Stimulated activated naive B cell treated with anti-CD40 and anti-IgM and Interleukin-4, amounts not matched to agents 10 μg/mL and 1 μg/mL and 100 μg/mL, for 72 hours (primary cell): ENCODE results near the gene PLEKHG4B.
"Not testable (repeated sequence)": the region's sequence is repeated elsewhere in the genome, so short reads cannot be mapped to it uniquely, and the experiment has no call there.

ENCODE experiments used
- ATAC-seq, 2 donors: fragments of 150-1000 bp; cut with Tn5 transposase; replicated peaks; 2 replicates each; pipeline ENCODE4 v1.10.0; 2021; ENCODE audit warnings: moderate library complexity in 1 of 2
- DNase-seq: peaks from one replicate; pipeline ENCODE4 v3.0.0; 2021
- H3K27ac Mint-ChIP-seq: one replicate; pipeline ENCODE4 v1.8.0; 2022; ENCODE audit warnings: mild to moderate bottlenecking, mixed read lengths
- H3K27me3 Mint-ChIP-seq, 2 donors: one replicate each; pipeline ENCODE4 v1.8.0; 2022; ENCODE audit warnings: mixed read lengths in 2 of 2
- H3K36me3 Mint-ChIP-seq, 2 donors: one replicate each; pipeline ENCODE4 v1.8.0; 2022; ENCODE audit warnings: mixed read lengths in 2 of 2, mild to moderate bottlenecking in 1 of 2
- H3K4me1 Mint-ChIP-seq, 2 donors: one replicate each; pipeline ENCODE4 v1.8.0; 2022; ENCODE audit warnings: mixed read lengths in 2 of 2, mild to moderate bottlenecking in 1 of 2
- H3K4me3 Mint-ChIP-seq, 2 donors: one replicate each; pipeline ENCODE4 v1.8.0; 2022; ENCODE audit warnings: mild to moderate bottlenecking in 2 of 2, mixed read lengths in 2 of 2, moderate library complexity in 1 of 2
- H3K9me3 Mint-ChIP-seq, 2 donors: one replicate each; pipeline ENCODE4 v1.8.0; 2022; ENCODE audit warnings: mixed read lengths in 2 of 2, mild to moderate bottlenecking in 1 of 2

The PLEKHG4B gene

GRCh38 chr5:70440-70839 lies 21.5 kb upstream of the PLEKHG4B start:
- peaks cover 6 to 10% of the 10 kb centered on the region in 2 donors for H3K9me3 Mint-ChIP-seq
- no peaks in the 10 kb centered on the region for H3K4me1 Mint-ChIP-seq
- DNase-seq = no peak
- ATAC-seq = no peak
- H3K27ac Mint-ChIP-seq = no peak overlapping the region
- H3K27me3 Mint-ChIP-seq = peaks cover 43 to 55% of the 10 kb centered on the region in 2 donors
- H3K36me3 Mint-ChIP-seq = no peaks in the 10 kb centered on the region
- no peak overlapping the region for H3K4me3 Mint-ChIP-seq

DNA sequence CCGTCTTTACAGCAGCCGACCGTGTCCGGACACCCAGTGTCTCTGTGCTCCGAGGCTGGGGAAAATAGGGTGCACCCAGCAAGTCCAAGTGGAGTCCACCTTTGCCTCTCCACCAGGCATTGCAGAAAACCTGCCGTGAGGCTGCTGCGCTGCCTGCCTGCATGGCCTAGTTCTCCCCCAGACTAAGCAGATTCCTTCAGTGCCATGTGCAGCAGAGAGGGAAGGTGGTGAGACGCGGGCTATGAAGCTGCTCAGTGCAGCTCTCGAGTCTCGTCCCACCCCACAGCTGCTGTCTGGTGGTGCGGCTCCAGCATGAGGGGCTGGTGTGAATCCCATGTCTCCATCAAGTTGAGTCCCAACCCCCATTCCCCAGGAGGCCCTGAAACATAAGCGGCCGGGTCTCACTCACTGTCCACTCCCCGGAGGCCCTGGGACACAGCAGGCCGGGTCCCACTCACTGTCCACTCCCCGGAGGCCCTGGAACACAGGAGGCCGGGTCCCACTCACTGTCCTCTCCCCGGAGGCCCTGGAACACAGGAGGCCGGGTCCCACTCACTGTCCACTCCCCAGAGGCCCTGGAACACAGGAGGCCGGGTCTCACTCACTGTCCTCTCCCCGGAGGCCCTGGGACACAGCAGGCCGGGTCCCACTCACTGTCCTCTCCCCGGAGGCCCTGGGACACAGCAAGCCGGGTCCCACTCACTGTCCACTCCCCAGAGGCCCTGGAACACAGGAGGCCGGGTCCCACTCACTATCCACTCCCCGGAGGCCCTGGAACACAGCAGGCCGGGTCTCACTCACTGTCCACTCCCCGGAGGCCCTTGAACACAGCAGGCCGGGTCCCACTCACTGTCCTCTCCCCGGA lies 19.4 kb upstream of the PLEKHG4B start:
- not testable (repeated sequence) for H3K4me3 Mint-ChIP-seq, H3K36me3 Mint-ChIP-seq, ATAC-seq, H3K4me1 Mint-ChIP-seq, H3K9me3 Mint-ChIP-seq, H3K27ac Mint-ChIP-seq, DNase-seq
- peaks cover 32 to 50% of the 10 kb centered on the region in 2 donors for H3K27me3 Mint-ChIP-seq

DNA sequence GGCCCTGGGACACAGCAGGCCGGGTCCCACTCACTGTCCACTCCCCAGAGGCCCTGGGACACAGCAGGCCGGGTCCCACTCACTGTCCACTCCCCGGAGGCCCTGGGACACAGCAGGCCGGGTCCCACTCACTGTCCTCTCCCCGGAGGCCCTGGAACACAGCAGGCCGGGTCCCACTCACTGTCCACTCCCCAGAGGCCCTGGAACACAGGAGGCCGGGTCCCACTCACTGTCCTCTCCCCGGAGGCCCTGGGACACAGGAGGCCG lies 18.9 kb upstream of the PLEKHG4B start:
- not testable (repeated sequence) for DNase-seq, H3K4me3 Mint-ChIP-seq, H3K9me3 Mint-ChIP-seq, ATAC-seq, H3K27ac Mint-ChIP-seq, H3K4me1 Mint-ChIP-seq, H3K36me3 Mint-ChIP-seq
- peaks cover 27 to 45% of the 10 kb centered on the region in 2 donors for H3K27me3 Mint-ChIP-seq

DNA sequence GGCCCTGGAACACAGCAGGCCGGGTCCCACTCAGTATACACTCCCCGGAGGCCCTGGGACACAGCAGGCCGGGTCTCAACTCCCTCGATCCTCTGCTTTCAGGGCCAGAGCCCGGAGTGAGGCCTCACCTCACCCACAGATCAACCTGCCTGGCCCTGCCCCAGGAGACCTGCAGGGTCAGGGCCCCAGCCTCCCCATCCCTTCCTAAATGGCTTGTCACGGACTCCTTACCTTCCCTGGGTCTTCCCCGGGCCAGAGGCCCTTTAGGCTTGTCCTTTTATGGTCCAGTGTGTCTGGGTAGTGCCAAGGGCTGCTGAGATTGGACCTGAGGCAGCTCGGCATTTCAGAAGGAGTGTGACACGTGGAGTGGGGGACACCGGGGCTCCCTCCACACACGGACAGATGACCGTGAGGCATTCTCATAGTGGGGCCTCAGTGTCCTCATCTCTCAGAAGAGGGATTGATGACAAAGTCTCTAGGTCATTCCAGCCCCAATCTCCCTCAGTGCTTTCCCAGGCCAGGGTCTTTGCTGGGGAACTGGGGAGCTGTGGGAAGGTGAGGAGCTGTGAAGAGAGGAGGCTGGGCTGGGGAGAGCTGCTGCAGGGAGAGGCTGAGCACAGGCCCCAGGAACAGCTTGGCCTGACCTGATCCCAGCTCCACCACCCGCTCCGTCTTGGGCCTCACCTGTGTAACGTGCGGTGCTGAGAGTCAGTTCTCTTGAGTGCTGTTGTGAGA lies 18.0 kb upstream of the PLEKHG4B start:
- peaks cover 0 to 2% of the 10 kb centered on the region in 2 donors for H3K9me3 Mint-ChIP-seq
- ATAC-seq (no peak), DNase-seq (no peak)
- H3K4me1 Mint-ChIP-seq = no peaks in the 10 kb centered on the region
- H3K4me3 Mint-ChIP-seq = no peak overlapping the region
- H3K27ac Mint-ChIP-seq = no peak overlapping the region
- no peaks in the 10 kb centered on the region for H3K36me3 Mint-ChIP-seq
- H3K27me3 Mint-ChIP-seq = peaks cover 25 to 37% of the 10 kb centered on the region in 2 donors

DNA sequence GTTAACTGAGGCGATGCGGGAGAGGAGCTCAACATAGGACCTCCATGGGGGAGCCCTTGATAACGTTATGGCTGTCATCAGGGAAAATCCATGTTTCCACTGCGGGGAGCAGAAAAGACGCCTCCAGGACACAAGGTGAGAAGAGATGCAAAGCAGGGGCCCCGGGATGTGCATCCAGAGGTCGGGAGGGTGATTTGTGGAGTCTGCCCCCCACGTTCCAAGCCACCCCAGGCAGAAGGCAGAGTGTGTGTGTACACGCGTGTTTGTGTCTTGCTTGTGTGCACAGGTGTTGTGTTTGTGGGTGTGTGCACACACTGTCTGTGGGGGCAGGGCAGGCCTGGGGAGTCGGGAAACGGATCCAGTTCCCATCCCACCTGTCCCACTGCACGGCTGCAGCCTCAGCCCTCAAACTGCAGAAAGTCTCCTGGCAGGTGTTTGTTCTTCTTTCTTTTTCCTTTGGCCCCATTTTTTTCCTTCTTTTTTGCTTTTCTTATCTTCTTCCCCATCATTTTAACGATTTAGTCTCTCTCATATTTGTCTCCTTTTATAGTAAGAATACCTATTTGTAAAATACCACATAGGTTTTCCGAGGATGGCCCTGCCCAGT lies 17.4 kb upstream of the PLEKHG4B start:
- Mint-ChIP-seq H3K4me3 (no peak overlapping the region), H3K36me3 (no peaks in the 10 kb centered on the region), H3K4me1 (no peaks in the 10 kb centered on the region), H3K27ac (no peak overlapping the region), H3K27me3 (peaks cover 19 to 35% of the 10 kb centered on the region in 2 donors), H3K9me3 (no peaks in the 10 kb centered on the region)
- DNase-seq (no peak), ATAC-seq (no peak)

- no peaks in the 10 kb centered on the region for H3K36me3 Mint-ChIP-seq
- DNase-seq (no peak), ATAC-seq (no peak)
- H3K27me3 Mint-ChIP-seq = peaks cover 15 to 39% of the 10 kb centered on the region in 2 donors
- H3K4me1 Mint-ChIP-seq = no peaks in the 10 kb centered on the region
- no peak overlapping the region for H3K27ac Mint-ChIP-seq
- no peaks in the 10 kb centered on the region for H3K9me3 Mint-ChIP-seq
- H3K4me3 Mint-ChIP-seq = no peak overlapping the region
These were observed 16.3 kb upstream of the PLEKHG4B start for GRCh38 chr5:75331-76320.

- ATAC-seq (no peak), DNase-seq (no peak)
- Mint-ChIP-seq H3K4me1 (no peaks in the 10 kb centered on the region), H3K4me3 (no peak overlapping the region), H3K36me3 (no peaks in the 10 kb centered on the region), H3K9me3 (no peaks in the 10 kb centered on the region), H3K27ac (no peak overlapping the region), H3K27me3 (peaks cover 23 to 45% of the 10 kb centered on the region in 2 donors)
These were observed 15.4 kb upstream of the PLEKHG4B start for GRCh38 chr5:76358-77169.

GRCh38 chr5:77170-77501 lies 14.8 kb upstream of the PLEKHG4B start:
- no peaks in the 10 kb centered on the region for H3K4me1 Mint-ChIP-seq
- H3K27me3 Mint-ChIP-seq = peaks cover 28 to 42% of the 10 kb centered on the region in 2 donors
- no peaks in the 10 kb centered on the region for H3K36me3 Mint-ChIP-seq
- DNase-seq (no peak), ATAC-seq (no peak)
- no peak overlapping the region for H3K4me3 Mint-ChIP-seq
- no peaks in the 10 kb centered on the region for H3K9me3 Mint-ChIP-seq
- H3K27ac Mint-ChIP-seq = no peak overlapping the region

DNA sequence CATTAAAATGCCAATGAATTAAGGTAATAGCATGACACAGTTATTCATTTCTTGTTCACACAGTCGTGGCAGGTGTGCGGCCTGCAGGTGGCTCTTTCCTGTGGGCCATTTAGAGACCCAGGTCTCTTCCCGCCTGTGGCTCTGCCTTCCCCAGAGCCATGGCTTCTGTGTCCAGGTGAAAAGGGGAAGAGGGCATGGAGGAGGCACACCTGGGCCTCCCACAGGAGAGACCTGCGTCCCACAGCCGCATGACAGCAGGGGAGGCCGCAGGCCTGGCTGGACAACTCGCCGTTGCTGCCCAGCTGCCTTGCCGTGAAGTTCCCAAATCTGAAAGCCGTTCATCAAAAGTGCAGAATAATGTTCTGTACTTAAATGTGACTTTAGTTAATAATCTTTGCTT lies 14.4 kb upstream of the PLEKHG4B start:
- no peaks in the 10 kb centered on the region for H3K9me3 Mint-ChIP-seq
- no peak for DNase-seq
- H3K27me3 Mint-ChIP-seq = peaks cover 30 to 42% of the 10 kb centered on the region in 2 donors
- no peak overlapping the region for H3K27ac Mint-ChIP-seq
- no peak overlapping the region for H3K4me3 Mint-ChIP-seq
- H3K36me3 Mint-ChIP-seq = no peaks in the 10 kb centered on the region
- no peak for ATAC-seq
- no peaks in the 10 kb centered on the region for H3K4me1 Mint-ChIP-seq

GRCh38 chr5:77957-78804 lies 13.8 kb upstream of the PLEKHG4B start:
- ATAC-seq (peak; percentile 83 to 85), DNase-seq (peak; percentile 26)
- Mint-ChIP-seq H3K27ac (no peak overlapping the region), H3K36me3 (no peaks in the 10 kb centered on the region), H3K9me3 (no peaks in the 10 kb centered on the region), H3K4me3 (no peak overlapping the region), H3K4me1 (no peaks in the 10 kb centered on the region), H3K27me3 (peaks cover 36 to 48% of the 10 kb centered on the region in 2 donors)

DNA sequence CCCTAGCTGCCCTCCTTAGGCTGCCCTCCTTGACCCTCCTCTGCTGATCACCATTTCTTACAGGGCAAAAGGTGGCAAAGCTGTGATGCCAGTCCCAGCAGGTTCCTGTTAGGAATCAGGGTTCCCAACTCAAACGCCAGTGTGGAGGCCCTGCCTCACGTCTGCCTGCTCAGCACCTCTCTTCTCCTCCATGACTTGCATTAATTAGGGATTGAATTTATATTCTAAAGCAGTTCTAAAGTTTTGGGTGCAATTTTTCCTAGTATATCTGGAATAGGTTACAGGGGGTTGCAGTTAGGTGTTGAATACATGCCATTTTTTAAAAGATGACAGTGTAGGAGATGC lies 13.2 kb upstream of the PLEKHG4B start:
- Mint-ChIP-seq H3K27me3 (peaks cover 35 to 46% of the 10 kb centered on the region in 2 donors), H3K36me3 (no peaks in the 10 kb centered on the region), H3K4me1 (no peaks in the 10 kb centered on the region), H3K4me3 (no peak overlapping the region), H3K27ac (no peak overlapping the region), H3K9me3 (no peaks in the 10 kb centered on the region)
- ATAC-seq (no peak), DNase-seq (no peak)

- Mint-ChIP-seq H3K4me3 (no peak overlapping the region), H3K36me3 (no peaks in the 10 kb centered on the region), H3K27me3 (peaks cover 31 to 41% of the 10 kb centered on the region in 2 donors), H3K9me3 (no peaks in the 10 kb centered on the region), H3K27ac (no peak overlapping the region), H3K4me1 (no peaks in the 10 kb centered on the region)
- DNase-seq (no peak), ATAC-seq (no peak)
These were observed 12.7 kb upstream of the PLEKHG4B start for GRCh38 chr5:79263-79662.

DNA sequence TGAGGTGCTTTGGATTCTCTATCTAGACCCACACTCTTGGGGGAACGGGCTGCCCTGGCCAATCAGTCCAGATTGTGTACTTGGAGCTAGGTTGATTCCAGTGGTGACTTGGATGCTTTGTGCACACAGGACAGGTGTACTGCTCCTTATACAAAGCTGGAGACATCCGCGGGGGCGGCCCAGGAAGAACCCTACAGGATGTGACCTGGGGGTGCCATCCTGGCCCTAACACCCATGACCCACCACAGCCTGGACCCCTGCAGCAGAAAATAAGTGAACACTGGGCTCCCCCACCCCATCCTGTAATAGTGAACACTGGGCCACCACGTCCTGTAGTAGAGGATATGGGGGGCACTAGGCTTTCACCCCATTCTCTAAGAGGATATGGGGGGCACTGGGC lies 12.1 kb upstream of the PLEKHG4B start:
- DNase-seq = no peak
- H3K4me1 Mint-ChIP-seq = no peaks in the 10 kb centered on the region
- H3K27me3 Mint-ChIP-seq = peaks cover 28 to 35% of the 10 kb centered on the region in 2 donors
- ATAC-seq = no peak
- H3K36me3 Mint-ChIP-seq = no peaks in the 10 kb centered on the region
- no peak overlapping the region for H3K4me3 Mint-ChIP-seq
- H3K27ac Mint-ChIP-seq = no peak overlapping the region
- no peaks in the 10 kb centered on the region for H3K9me3 Mint-ChIP-seq
